Panc1 (cell line): ENCODE results near the gene TBC1D22B. TPM values are rescaled to one million over a fixed set of nuclear protein-coding genes. Genes with fewer than 3 reads are reported as not detected.
"Not testable (repeated sequence)": the region's sequence is repeated elsewhere in the genome, so short reads cannot be mapped to it uniquely, and the experiment has no call there.

Source experiments
- ATAC-seq: fragments of 200-7000 bp; cut with Tn5 transposase; 2 replicates; pipeline ENCODE4 v1.9.1; 2020; ENCODE audit warnings: mild to moderate bottlenecking, moderate library complexity
- BruUV-seq: library from RNA; stranded (reverse); fragments of 400-500 nt; replicated peaks from 2 replicates; lab custom pipeline; 2021; lab: Mats Ljungman, UMichigan
- CTCF ChIA-PET: fragments of 300-600 bp; sonication (Branson Sonifier 250); formaldehyde crosslinking; loops from one replicate; lab custom pipeline; 2022; ENCODE audit warnings: antibody characterized with exemption; lab: Charles Lee
- POLR2A ChIA-PET: fragments of 300-600 bp; sonication (Branson Sonifier 250); formaldehyde crosslinking; loops from one replicate; lab custom pipeline; 2022; ENCODE audit warnings: antibody characterized with exemption; lab: Charles Lee
- DNase-seq: peaks from one replicate; pipeline ENCODE4 v3.0.0-alpha.2; 2010; ENCODE audit warnings: low read depth, low spot score
- H3K27ac ChIP-seq: 2 replicates; pipeline ENCODE4 v1.5.1; 2011; ENCODE audit warnings: mild to moderate bottlenecking, low read length, inconsistent platforms
- H3K27me3 ChIP-seq: fragments of 200-500 bp; sonication (Bioruptor generic); 2 replicates; pipeline ENCODE4 v1.6.0; 2014; ENCODE audit warnings: low read length, inconsistent platforms; ENCODE audit not compliant: control insufficient read depth, insufficient read depth
- H3K36me3 ChIP-seq: fragments of 200-500 bp; sonication (Bioruptor generic); 2 replicates; pipeline ENCODE4 v1.5.1; 2014; ENCODE audit warnings: inconsistent platforms, mild to moderate bottlenecking, low read length, moderate library complexity; ENCODE audit not compliant: control insufficient read depth, insufficient read depth
- H3K4me1 ChIP-seq: 2 replicates; pipeline ENCODE4 v1.5.1; 2011; ENCODE audit warnings: inconsistent platforms, mild to moderate bottlenecking, low read length, moderate library complexity; ENCODE audit not compliant: control insufficient read depth, insufficient read depth
- H3K4me3 ChIP-seq, 2 experiments: 2 replicates each; pipeline ENCODE4 v1.5.1; 2011 to 2012; ENCODE audit warnings: low read depth in 2 of 2, low read length in 2 of 2, mild to moderate bottlenecking in 2 of 2, inconsistent platforms in 1 of 2, moderate library complexity in 1 of 2
- H3K9me3 ChIP-seq: fragments of 200-500 bp; sonication (Bioruptor generic); 2 replicates; pipeline ENCODE4 v1.5.1; 2014; ENCODE audit warnings: low read depth, mild to moderate bottlenecking, inconsistent platforms, low read length, moderate library complexity; ENCODE audit not compliant: control insufficient read depth, insufficient read depth
- POLR2AphosphoS5 ChIP-seq: IDR thresholded peaks from 2 replicates; pipeline ENCODE4 v1.6.1; 2012; ENCODE audit warnings: mild to moderate bottlenecking, low read depth, low read length, moderate library complexity
- SIN3A ChIP-seq: IDR thresholded peaks from 2 replicates; pipeline ENCODE4 v1.6.1; 2012; ENCODE audit warnings: low read depth, mild to moderate bottlenecking, low read length, moderate library complexity, borderline replicate concordance; ENCODE audit not compliant: insufficient read depth
- TCF7L2 ChIP-seq: IDR thresholded peaks from 2 replicates; pipeline ENCODE4 v1.6.1; 2011; ENCODE audit warnings: mild to moderate bottlenecking, low read depth, low read length, inconsistent platforms
- in situ Hi-C: cut with HindIII; loops from 2 replicates; pipeline ENCODE4 v1.10.0; 2016; ENCODE audit warnings: low sequenced_read_pairs, low pct_unique_long_range_greater_than_20kb
- intact Hi-C: fragments of 100-400 bp; cut with micrococcal nuclease; formaldehyde crosslinking; loops from one replicate; pipeline ENCODE4 v1.10.0; 2022; ENCODE audit not compliant: unreplicated experiment
- total RNA-seq: library from RNA; stranded (reverse); gene quantifications from one replicate; pipeline ENCODE4 v1.2.1, GENCODE V29; 2021; ENCODE audit not compliant: unreplicated experiment
- TF ChIP-seq, protein P1 (sequence below): fragments of 450-650 bp; IDR thresholded peaks from 2 replicates; pipeline ENCODE4 v1.5.1; 2017; ENCODE audit warnings: mild to moderate bottlenecking
- TF ChIP-seq, protein P2 (sequence below), 2 experiments: IDR thresholded peaks; 2 replicates each; pipeline ENCODE4 v1.6.1; 2011 to 2012; ENCODE audit warnings: low read depth in 2 of 2, control low read depth in 1 of 2, low read length in 1 of 2, mild to moderate bottlenecking in 1 of 2, moderate library complexity in 1 of 2; ENCODE audit not compliant: insufficient read depth in 1 of 2

TBC1D22B gene
- total RNA-seq, 1 experiment from 2014 or later = 13.0 TPM

DNA sequence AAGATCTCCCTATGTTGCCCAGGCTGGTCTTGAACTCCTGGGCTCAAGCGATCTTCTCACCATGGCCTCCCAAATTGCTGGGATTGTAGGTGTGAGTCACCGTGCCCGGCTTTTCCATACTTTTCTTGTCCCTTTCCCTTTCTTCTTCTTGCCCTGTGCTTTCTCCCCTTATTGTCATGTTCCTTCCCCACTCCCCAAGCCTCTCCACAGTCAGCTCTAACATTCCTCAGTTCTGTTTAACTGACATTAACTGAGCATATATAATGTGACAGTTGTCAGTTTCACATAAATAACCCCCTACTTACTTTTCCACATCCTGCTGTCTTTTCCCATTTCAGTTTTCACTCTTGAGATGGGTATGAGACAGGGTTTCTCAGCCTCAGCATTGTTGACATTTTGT lies 86.7 kb downstream of the TBC1D22B start:
- no peaks in the 10 kb centered on the region for H3K27me3 ChIP-seq
- no TSS peak for BruUV-seq
- no peaks in the 10 kb centered on the region for H3K4me1 ChIP-seq
- no peak overlapping the region for H3K27ac ChIP-seq
- POLR2A ChIA-PET = no interaction called here
- DNase-seq = no peak
- no peaks in the 10 kb centered on the region for H3K9me3 ChIP-seq
- ATAC-seq = no peak
- in situ Hi-C loops (no loop called here), intact Hi-C loops (no loop called here)
- no peak overlapping the region for H3K4me3 ChIP-seq
- CTCF ChIA-PET = no interaction called here
- H3K36me3 ChIP-seq = no peaks in the 10 kb centered on the region
- TF ChIP-seq, protein P1, sequence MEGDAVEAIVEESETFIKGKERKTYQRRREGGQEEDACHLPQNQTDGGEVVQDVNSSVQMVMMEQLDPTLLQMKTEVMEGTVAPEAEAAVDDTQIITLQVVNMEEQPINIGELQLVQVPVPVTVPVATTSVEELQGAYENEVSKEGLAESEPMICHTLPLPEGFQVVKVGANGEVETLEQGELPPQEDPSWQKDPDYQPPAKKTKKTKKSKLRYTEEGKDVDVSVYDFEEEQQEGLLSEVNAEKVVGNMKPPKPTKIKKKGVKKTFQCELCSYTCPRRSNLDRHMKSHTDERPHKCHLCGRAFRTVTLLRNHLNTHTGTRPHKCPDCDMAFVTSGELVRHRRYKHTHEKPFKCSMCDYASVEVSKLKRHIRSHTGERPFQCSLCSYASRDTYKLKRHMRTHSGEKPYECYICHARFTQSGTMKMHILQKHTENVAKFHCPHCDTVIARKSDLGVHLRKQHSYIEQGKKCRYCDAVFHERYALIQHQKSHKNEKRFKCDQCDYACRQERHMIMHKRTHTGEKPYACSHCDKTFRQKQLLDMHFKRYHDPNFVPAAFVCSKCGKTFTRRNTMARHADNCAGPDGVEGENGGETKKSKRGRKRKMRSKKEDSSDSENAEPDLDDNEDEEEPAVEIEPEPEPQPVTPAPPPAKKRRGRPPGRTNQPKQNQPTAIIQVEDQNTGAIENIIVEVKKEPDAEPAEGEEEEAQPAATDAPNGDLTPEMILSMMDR = no peak
- TF ChIP-seq TCF7L2 = no peak
- no peak for TF ChIP-seq SIN3A
- TF ChIP-seq, protein P2, sequence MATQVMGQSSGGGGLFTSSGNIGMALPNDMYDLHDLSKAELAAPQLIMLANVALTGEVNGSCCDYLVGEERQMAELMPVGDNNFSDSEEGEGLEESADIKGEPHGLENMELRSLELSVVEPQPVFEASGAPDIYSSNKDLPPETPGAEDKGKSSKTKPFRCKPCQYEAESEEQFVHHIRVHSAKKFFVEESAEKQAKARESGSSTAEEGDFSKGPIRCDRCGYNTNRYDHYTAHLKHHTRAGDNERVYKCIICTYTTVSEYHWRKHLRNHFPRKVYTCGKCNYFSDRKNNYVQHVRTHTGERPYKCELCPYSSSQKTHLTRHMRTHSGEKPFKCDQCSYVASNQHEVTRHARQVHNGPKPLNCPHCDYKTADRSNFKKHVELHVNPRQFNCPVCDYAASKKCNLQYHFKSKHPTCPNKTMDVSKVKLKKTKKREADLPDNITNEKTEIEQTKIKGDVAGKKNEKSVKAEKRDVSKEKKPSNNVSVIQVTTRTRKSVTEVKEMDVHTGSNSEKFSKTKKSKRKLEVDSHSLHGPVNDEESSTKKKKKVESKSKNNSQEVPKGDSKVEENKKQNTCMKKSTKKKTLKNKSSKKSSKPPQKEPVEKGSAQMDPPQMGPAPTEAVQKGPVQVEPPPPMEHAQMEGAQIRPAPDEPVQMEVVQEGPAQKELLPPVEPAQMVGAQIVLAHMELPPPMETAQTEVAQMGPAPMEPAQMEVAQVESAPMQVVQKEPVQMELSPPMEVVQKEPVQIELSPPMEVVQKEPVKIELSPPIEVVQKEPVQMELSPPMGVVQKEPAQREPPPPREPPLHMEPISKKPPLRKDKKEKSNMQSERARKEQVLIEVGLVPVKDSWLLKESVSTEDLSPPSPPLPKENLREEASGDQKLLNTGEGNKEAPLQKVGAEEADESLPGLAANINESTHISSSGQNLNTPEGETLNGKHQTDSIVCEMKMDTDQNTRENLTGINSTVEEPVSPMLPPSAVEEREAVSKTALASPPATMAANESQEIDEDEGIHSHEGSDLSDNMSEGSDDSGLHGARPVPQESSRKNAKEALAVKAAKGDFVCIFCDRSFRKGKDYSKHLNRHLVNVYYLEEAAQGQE (IDR thresholded peaks at IDR 0.05; ENCODE audit: insufficient read depth in 1 of 2, low read depth in 2 of 2, low read length in 1 of 2) = no peak
- TF ChIP-seq POLR2AphosphoS5 = no peak

DNA sequence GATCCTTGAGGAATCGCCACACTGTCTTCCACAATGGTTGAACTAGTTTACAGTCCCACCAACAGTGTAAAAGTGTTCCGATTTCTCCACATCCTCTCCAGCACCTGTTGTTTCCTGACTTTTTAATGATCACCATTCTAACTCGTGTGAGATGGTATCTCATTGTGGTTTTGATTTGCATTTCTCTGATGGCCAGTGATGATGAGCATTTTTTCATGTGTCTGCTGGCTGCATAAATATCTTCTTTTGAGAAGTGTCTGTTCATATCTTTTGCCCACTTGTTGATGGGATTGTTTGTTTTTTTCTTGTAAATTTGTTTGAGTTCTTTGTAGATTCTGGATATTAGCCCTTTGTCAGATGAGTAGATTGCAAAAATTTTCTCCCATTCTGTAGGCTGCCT lies 88.2 kb downstream of the TBC1D22B start:
- DNase-seq, H3K4me3 ChIP-seq, H3K9me3 ChIP-seq, H3K27ac ChIP-seq, BruUV-seq, intact Hi-C loops, in situ Hi-C loops, CTCF ChIA-PET, ATAC-seq, H3K27me3 ChIP-seq, POLR2A ChIA-PET, H3K36me3 ChIP-seq, H3K4me1 ChIP-seq: not testable (repeated sequence)

DNA sequence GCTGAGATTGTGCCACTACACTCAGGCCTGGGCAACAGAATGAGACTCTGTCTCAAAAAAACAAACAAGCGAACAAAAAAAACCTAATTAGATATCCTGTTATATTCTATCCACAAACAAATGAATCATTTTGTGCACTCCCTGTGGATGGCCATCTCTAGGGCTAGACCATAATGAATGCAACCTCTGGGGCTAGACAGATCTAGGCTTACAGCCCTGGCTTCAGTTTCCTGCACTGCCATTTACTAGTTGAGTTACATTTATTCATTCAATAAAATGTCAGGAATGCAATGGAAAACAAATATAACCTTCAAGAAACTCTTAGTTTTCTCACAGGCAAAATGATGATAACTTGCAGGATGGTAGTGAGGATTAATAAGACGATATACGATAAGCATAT lies 89.6 kb downstream of the TBC1D22B start:
- DNase-seq = no peak
- ChIA-PET POLR2A (no interaction called here), CTCF (no interaction called here)
- no peaks in the 10 kb centered on the region for H3K27me3 ChIP-seq
- intact Hi-C loops = no loop called here
- no peaks in the 10 kb centered on the region for H3K4me1 ChIP-seq
- in situ Hi-C loops = no loop called here
- H3K9me3 ChIP-seq = no peaks in the 10 kb centered on the region
- no peak overlapping the region for H3K27ac ChIP-seq
- H3K36me3 ChIP-seq = no peaks in the 10 kb centered on the region
- TF ChIP-seq SIN3A = no peak
- TF ChIP-seq, protein P2 (IDR thresholded peaks at IDR 0.05; ENCODE audit: insufficient read depth in 1 of 2, low read depth in 2 of 2, low read length in 1 of 2) = no peak
- no peak overlapping the region for H3K4me3 ChIP-seq
- ATAC-seq = no peak
- no TSS peak for BruUV-seq
